GM23338 (cell line): ENCODE results near the gene CEP72. TPM values are rescaled to one million over a fixed set of nuclear protein-coding genes. Genes with fewer than 3 reads are reported as not detected.
"Not testable (repeated sequence)": the region's sequence is repeated elsewhere in the genome, so short reads cannot be mapped to it uniquely, and the experiment has no call there.

Source experiments
- ATAC-seq: fragments of 200-7000 bp; cut with Tn5 transposase; 3 replicates; pipeline ENCODE4 v1.9.1; 2020
- DNase-seq: peaks from one replicate; pipeline ENCODE4 v3.0.0-alpha.2; 2015; ENCODE audit warnings: low spot score
- H2AFZ ChIP-seq: fragments of 200-600 bp; sonication (generic); 2 replicates; pipeline ENCODE4 v1.8.0; 2016; ENCODE audit warnings: antibody characterized with exemption, mild to moderate bottlenecking, moderate library complexity
- H3F3A ChIP-seq: fragments of 200-600 bp; sonication (generic); replicated peaks from 2 replicates; pipeline ENCODE4 v1.8.0; 2017; ENCODE audit warnings: antibody characterized with exemption, mixed run types, low read depth
- H3K27ac ChIP-seq: fragments of 200-600 bp; sonication (generic); 2 replicates; pipeline ENCODE4 v1.6.1; 2016; ENCODE audit warnings: low read depth
- H3K27me3 ChIP-seq: fragments of 200-600 bp; sonication (generic); 2 replicates; pipeline ENCODE4 v1.8.0; 2016; ENCODE audit warnings: mild to moderate bottlenecking, mixed run types, moderate library complexity; ENCODE audit not compliant: insufficient read depth
- H3K36me3 ChIP-seq: fragments of 200-600 bp; sonication (generic); 2 replicates; pipeline ENCODE4 v1.8.0; 2016; ENCODE audit warnings: mild to moderate bottlenecking; ENCODE audit not compliant: insufficient read depth
- H3K4me1 ChIP-seq: fragments of 200-600 bp; sonication (generic); 2 replicates; pipeline ENCODE4 v1.8.0; 2016; ENCODE audit warnings: mild to moderate bottlenecking, moderate library complexity; ENCODE audit not compliant: insufficient read depth
- H3K4me2 ChIP-seq: fragments of 200-600 bp; sonication (generic); 2 replicates; pipeline ENCODE4 v1.7.1; 2017; ENCODE audit warnings: mixed run types
- H3K4me3 ChIP-seq: fragments of 200-600 bp; sonication (generic); 2 replicates; pipeline ENCODE4 v1.6.1; 2016; ENCODE audit warnings: mixed run types
- H3K79me2 ChIP-seq: fragments of 200-600 bp; sonication (generic); replicated peaks from 2 replicates; pipeline ENCODE4 v1.8.0; 2017; ENCODE audit warnings: mild to moderate bottlenecking; ENCODE audit not compliant: insufficient read depth
- H3K9me2 ChIP-seq: fragments of 200-600 bp; sonication (generic); 2 replicates; pipeline ENCODE4 v1.8.0; 2017; ENCODE audit not compliant: insufficient read depth
- H4K20me1 ChIP-seq: fragments of 200-600 bp; sonication (generic); replicated peaks from 2 replicates; pipeline ENCODE4 v1.8.0; 2017; ENCODE audit warnings: mild to moderate bottlenecking; ENCODE audit not compliant: insufficient read depth
- H3K27ac Mint-ChIP-seq: 2 replicates; pipeline ENCODE4 v1.8.0; 2020; ENCODE audit warnings: inconsistent platforms, mild to moderate bottlenecking, moderate library complexity, mixed read lengths
- H3K27me3 Mint-ChIP-seq: 3 replicates; pipeline ENCODE4 v1.8.0; 2022; ENCODE audit warnings: low read depth, mild to moderate bottlenecking, moderate library complexity, mixed read lengths, inconsistent platforms; ENCODE audit not compliant: insufficient read depth, poor library complexity
- H3K36me3 Mint-ChIP-seq: 3 replicates; pipeline ENCODE4 v1.8.0; 2021; ENCODE audit warnings: low read depth, mild to moderate bottlenecking, inconsistent platforms, moderate library complexity, mixed read lengths
- H3K4me1 Mint-ChIP-seq: 3 replicates; pipeline ENCODE4 v1.8.0; 2020; ENCODE audit warnings: mild to moderate bottlenecking, inconsistent platforms, mixed read lengths
- H3K4me3 Mint-ChIP-seq: 3 replicates; pipeline ENCODE4 v1.8.0; 2021; ENCODE audit warnings: moderate library complexity, mild to moderate bottlenecking, inconsistent platforms, mixed read lengths
- H3K9me3 Mint-ChIP-seq: 3 replicates; pipeline ENCODE4 v1.8.0; 2020; ENCODE audit warnings: moderate library complexity, mild to moderate bottlenecking, inconsistent platforms, mixed read lengths
- CTCF ChIP-seq, 2 experiments: fragments of 200-600 bp in 1 of 2; sonication (generic) in 1 of 2; conservative IDR thresholded peaks; 2 replicates each; pipeline versions ENCODE4 v1.5.1 to v1.6.1; 2016 to 2017; ENCODE audit warnings: antibody characterized with exemption in 2 of 2, low read depth in 2 of 2, mild to moderate bottlenecking in 2 of 2, moderate library complexity in 1 of 2
- JUNB ChIP-seq: IDR thresholded peaks from one replicate; pipeline ENCODE4 v1.6.1; 2016; ENCODE audit warnings: antibody characterized with exemption; ENCODE audit not compliant: unreplicated experiment
- STAT1 ChIP-seq: IDR thresholded peaks from one replicate; pipeline ENCODE4 v1.6.1; 2016; ENCODE audit warnings: antibody characterized with exemption; ENCODE audit not compliant: unreplicated experiment
- ZNF114 ChIP-seq: fragments of 250-450 bp; sonication (Bioruptor Pico); IDR thresholded peaks from 2 replicates; pipeline ENCODE4 v1.5.0; 2020; ENCODE audit warnings: mild to moderate bottlenecking, moderate library complexity
- ZNF462 ChIP-seq: fragments of 250-450 bp; sonication (Bioruptor Pico); IDR thresholded peaks from 2 replicates; pipeline ENCODE4 v1.5.0; 2020; ENCODE audit warnings: mild to moderate bottlenecking, moderate library complexity
- polyA plus RNA-seq: library from polyadenylated mRNA; unstranded; fragments of >200 nt; fragmentation: Nextera tagmentation; extraction: Ambion mirVana; gene quantifications from 2 replicates; pipeline ENCODE4 v1.2.1, GENCODE V29; 2016
- total RNA-seq: library from RNA; depleted of rRNA; stranded (reverse); fragments of >200 nt; shearing (Covaris generic); gene quantifications from 2 replicates; pipeline ENCODE4 v1.2.3, GENCODE V29; 2014

The CEP72 gene
- total and polyA plus RNA-seq, 2 experiments from 2014 or later: 15.5 to 27.1 TPM

GRCh38 chr5:581941-582340 lies 30.2 kb upstream of the CEP72 start:
- ATAC-seq (no peak), DNase-seq (no peak)
- Histone ChIP-seq H3F3A (no peaks in the 10 kb centered on the region), H2AFZ (no peak overlapping the region), H3K4me3 (no peak overlapping the region), H3K79me2 (no peaks in the 10 kb centered on the region), H4K20me1 (no peaks in the 10 kb centered on the region), H3K9me2 (no peaks in the 10 kb centered on the region), H3K36me3 (no peaks in the 10 kb centered on the region), H3K27me3 (no peaks in the 10 kb centered on the region), H3K4me2 (no peak overlapping the region), H3K27ac (no peak overlapping the region), H3K4me1 (peaks cover 4% of the 10 kb centered on the region; the same call in 1 of the 2 replicates)
- Mint-ChIP-seq H3K36me3 (no peaks in the 10 kb centered on the region), H3K4me3 (no peak overlapping the region), H3K27ac (no peak overlapping the region), H3K4me1 (peaks cover 22% of the 10 kb centered on the region), H3K9me3 (peaks cover 7% of the 10 kb centered on the region; the same call in 2 of the 3 replicates), H3K27me3 (peaks cover 19% of the 10 kb centered on the region)
- no peak for TF ChIP-seq JUNB
- no peak for TF ChIP-seq CTCF (conservative IDR thresholded peaks at IDR 0.05; ENCODE audit: low read depth in 2 of 2)
- no peak for TF ChIP-seq ZNF462
- TF ChIP-seq ZNF114 (CRISPR knock-in tag): no peak
- TF ChIP-seq STAT1: no peak

GRCh38 chr5:582445-582844 lies 29.7 kb upstream of the CEP72 start:
- not testable (repeated sequence) for H3K4me2 ChIP-seq, H3K4me3 Mint-ChIP-seq, H3K9me2 ChIP-seq, H3K4me1 ChIP-seq, H2AFZ ChIP-seq, DNase-seq, H3K4me3 ChIP-seq, H3K27ac ChIP-seq, H4K20me1 ChIP-seq, H3K9me3 Mint-ChIP-seq, H3K27me3 ChIP-seq, H3K36me3 ChIP-seq, H3K27ac Mint-ChIP-seq, H3F3A ChIP-seq, H3K79me2 ChIP-seq, ATAC-seq, H3K36me3 Mint-ChIP-seq
- peaks cover 22% of the 10 kb centered on the region for H3K4me1 Mint-ChIP-seq
- peaks cover 19% of the 10 kb centered on the region for H3K27me3 Mint-ChIP-seq
